Lower leg skin (tissue), 3 donors: Measurements from ENCODE around the gene PROSER3.

Experiments
- POLR2A ChIP-seq, 2 donors: fragments of 450-650 bp; IDR thresholded peaks; one replicate each; pipeline ENCODE4 v1.6.1; 2016 to 2017; ENCODE audit warnings: antibody characterized with exemption in 2 of 2, mild to moderate bottlenecking in 1 of 2, moderate library complexity in 1 of 2
- TF ChIP-seq, protein P1 (sequence below), 3 donors: fragments of 450-650 bp; IDR thresholded peaks; one replicate each; pipeline ENCODE4 v1.5.1; 2016; ENCODE audit warnings: antibody characterized with exemption in 3 of 3, mild to moderate bottlenecking in 3 of 3, moderate library complexity in 2 of 3

DNA sequence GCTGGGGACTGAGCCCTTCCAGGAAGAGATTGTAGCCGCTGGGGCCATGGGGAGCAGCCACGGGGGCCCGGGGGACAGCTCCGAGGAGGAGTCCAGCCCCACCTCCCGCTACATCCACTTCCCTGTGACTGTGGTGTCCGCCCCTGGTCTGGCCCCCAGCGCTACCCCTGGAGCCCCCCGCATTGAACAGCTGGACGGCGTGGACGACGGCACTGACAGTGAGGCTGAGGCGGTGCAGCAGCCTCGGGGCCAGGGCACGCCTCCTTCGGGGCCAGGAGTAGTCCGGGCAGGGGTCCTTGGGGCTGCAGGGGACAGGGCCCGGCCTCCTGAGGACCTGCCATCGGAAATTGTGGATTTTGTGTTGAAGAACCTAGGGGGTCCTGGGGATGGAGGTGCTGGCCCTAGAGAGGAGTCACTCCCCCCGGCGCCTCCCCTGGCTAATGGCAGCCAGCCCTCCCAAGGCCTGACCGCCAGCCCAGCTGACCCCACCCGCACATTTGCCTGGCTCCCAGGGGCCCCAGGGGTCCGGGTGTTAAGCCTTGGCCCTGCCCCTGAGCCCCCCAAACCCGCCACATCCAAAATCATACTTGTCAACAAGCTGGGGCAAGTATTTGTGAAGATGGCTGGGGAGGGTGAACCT is 25.3 kb upstream of the PROSER3 start:
- TF ChIP-seq, protein P1, sequence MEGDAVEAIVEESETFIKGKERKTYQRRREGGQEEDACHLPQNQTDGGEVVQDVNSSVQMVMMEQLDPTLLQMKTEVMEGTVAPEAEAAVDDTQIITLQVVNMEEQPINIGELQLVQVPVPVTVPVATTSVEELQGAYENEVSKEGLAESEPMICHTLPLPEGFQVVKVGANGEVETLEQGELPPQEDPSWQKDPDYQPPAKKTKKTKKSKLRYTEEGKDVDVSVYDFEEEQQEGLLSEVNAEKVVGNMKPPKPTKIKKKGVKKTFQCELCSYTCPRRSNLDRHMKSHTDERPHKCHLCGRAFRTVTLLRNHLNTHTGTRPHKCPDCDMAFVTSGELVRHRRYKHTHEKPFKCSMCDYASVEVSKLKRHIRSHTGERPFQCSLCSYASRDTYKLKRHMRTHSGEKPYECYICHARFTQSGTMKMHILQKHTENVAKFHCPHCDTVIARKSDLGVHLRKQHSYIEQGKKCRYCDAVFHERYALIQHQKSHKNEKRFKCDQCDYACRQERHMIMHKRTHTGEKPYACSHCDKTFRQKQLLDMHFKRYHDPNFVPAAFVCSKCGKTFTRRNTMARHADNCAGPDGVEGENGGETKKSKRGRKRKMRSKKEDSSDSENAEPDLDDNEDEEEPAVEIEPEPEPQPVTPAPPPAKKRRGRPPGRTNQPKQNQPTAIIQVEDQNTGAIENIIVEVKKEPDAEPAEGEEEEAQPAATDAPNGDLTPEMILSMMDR (IDR thresholded peaks at IDR 0.05): no peak
- no peak for TF ChIP-seq POLR2A (IDR thresholded peaks at IDR 0.05)
